Neural cell (in vitro differentiated cells): Measurements from ENCODE around the gene AGPAT3. TPM values are rescaled to one million over a fixed set of nuclear protein-coding genes. Genes with fewer than 3 reads are reported as not detected.

Experiments used
- H2AFZ ChIP-seq: fragments of 200-600, 300-800 bp; sonication (generic), shearing (Covaris generic); 2 replicates; pipeline ENCODE4 v1.6.0; 2014; ENCODE audit warnings: low read depth, mild to moderate bottlenecking, antibody characterized with exemption, low read length, moderate library complexity
- H3F3A ChIP-seq: fragments of 200-600 bp; shearing (Covaris generic); 2 replicates; pipeline ENCODE4 v1.6.1; 2016; ENCODE audit warnings: mild to moderate bottlenecking, moderate library complexity, mixed read lengths, antibody characterized with exemption, low read length; ENCODE audit not compliant: insufficient read depth, poor library complexity, severe bottlenecking
- H3K27ac ChIP-seq: fragments of 200-600, 300-800 bp; sonication (generic), shearing (Covaris generic); 2 replicates; pipeline ENCODE4 v1.5.1; 2014; ENCODE audit warnings: mild to moderate bottlenecking, low read length, moderate library complexity
- H3K27me3 ChIP-seq: fragments of 300-800, 200-600 bp; sonication (generic), shearing (Covaris generic); 2 replicates; pipeline ENCODE4 v1.6.0; 2014; ENCODE audit warnings: mild to moderate bottlenecking, low read depth, low read length, moderate library complexity; ENCODE audit not compliant: insufficient read depth
- H3K36me3 ChIP-seq: fragments of 300-800, 200-600 bp; sonication (generic), shearing (Covaris generic); 2 replicates; pipeline ENCODE4 v1.5.1; 2014; ENCODE audit warnings: mild to moderate bottlenecking, antibody characterized with exemption, low read length, moderate library complexity; ENCODE audit not compliant: insufficient read depth
- H3K4me2 ChIP-seq: fragments of 300-800, 200-600 bp; sonication (generic), shearing (Covaris generic); 2 replicates; pipeline ENCODE4 v1.6.0; 2014; ENCODE audit warnings: mild to moderate bottlenecking, low read length
- H3K4me3 ChIP-seq: fragments of 300-800, 200-600 bp; sonication (generic), shearing (Covaris generic); 2 replicates; pipeline ENCODE4 v1.5.1; 2014; ENCODE audit warnings: mild to moderate bottlenecking, low read length, moderate library complexity
- H3K79me2 ChIP-seq: fragments of 200-600 bp; shearing (Covaris generic); replicated peaks from 2 replicates; pipeline ENCODE4 v1.6.0; 2014; ENCODE audit warnings: mild to moderate bottlenecking, low read length, moderate library complexity; ENCODE audit not compliant: insufficient read depth
- H3K9ac ChIP-seq: fragments of 300-800, 200-600 bp; sonication (generic), shearing (Covaris generic); 2 replicates; pipeline ENCODE4 v1.6.1; 2016; ENCODE audit warnings: mild to moderate bottlenecking, low read length, mixed read lengths
- H3K9me2 ChIP-seq: fragments of 200-600 bp; shearing (Covaris generic); 2 replicates; pipeline ENCODE4 v1.6.1; 2016; ENCODE audit warnings: mild to moderate bottlenecking, low read length, mixed read lengths; ENCODE audit not compliant: insufficient read depth
- H3K9me3 ChIP-seq: fragments of 200-600, 300-800 bp; sonication (generic), shearing (Covaris generic); 2 replicates; pipeline ENCODE4 v1.6.1; 2016; ENCODE audit warnings: mild to moderate bottlenecking, mixed run types, low read length, moderate library complexity, mixed read lengths
- H4K20me1 ChIP-seq: fragments of 200-600 bp; shearing (Covaris generic); 2 replicates; pipeline ENCODE4 v1.6.1; 2016; ENCODE audit warnings: mild to moderate bottlenecking, mixed run types; ENCODE audit not compliant: insufficient read depth
- EP300 ChIP-seq: fragments of 450-650 bp; conservative IDR thresholded peaks from 2 replicates; pipeline ENCODE4 v1.6.1; 2014; ENCODE audit warnings: antibody characterized with exemption, mild to moderate bottlenecking, moderate library complexity; ENCODE audit not compliant: poor library complexity, severe bottlenecking
- EZH2 ChIP-seq: fragments of 200-600, 300-800 bp; shearing (Covaris generic), sonication (generic); IDR thresholded peaks from 2 replicates; pipeline ENCODE4 v1.6.1; 2014; ENCODE audit warnings: antibody characterized with exemption, low read length, borderline replicate concordance, mild to moderate bottlenecking; ENCODE audit not compliant: insufficient read depth, poor library complexity, severe bottlenecking
- MXI1 ChIP-seq: fragments of 450-650 bp; conservative IDR thresholded peaks from 2 replicates; pipeline ENCODE4 v1.6.1; 2014; ENCODE audit warnings: antibody characterized with exemption, mild to moderate bottlenecking; ENCODE audit not compliant: poor library complexity, severe bottlenecking
- POLR2AphosphoS5 ChIP-seq: IDR thresholded peaks from 2 replicates; pipeline ENCODE4 v1.6.1; 2012
- RAD21 ChIP-seq: fragments of 450-650 bp; conservative IDR thresholded peaks from 2 replicates; pipeline ENCODE4 v1.6.1; 2014; ENCODE audit warnings: antibody characterized with exemption, mild to moderate bottlenecking, moderate library complexity
- SMC3 ChIP-seq: fragments of 450-650 bp; conservative IDR thresholded peaks from 2 replicates; pipeline ENCODE4 v1.6.1; 2014; ENCODE audit warnings: antibody characterized with exemption, mild to moderate bottlenecking, moderate library complexity; ENCODE audit not compliant: poor library complexity
- TAF1 ChIP-seq: IDR thresholded peaks from 2 replicates; pipeline ENCODE4 v1.6.1; 2012; ENCODE audit warnings: low read depth
- polyA plus RNA-seq: library from polyadenylated mRNA; depleted of rRNA; stranded (reverse); fragments of >200 nt; gene quantifications from 2 replicates; pipeline ENCODE4 v1.2.3, GENCODE V29; 2014
- TF ChIP-seq, protein P1 (sequence below): IDR thresholded peaks from 2 replicates; pipeline ENCODE4 v1.6.1; 2012; ENCODE audit warnings: borderline replicate concordance
- TF ChIP-seq, protein P2 (sequence below): fragments of 450-650 bp; IDR thresholded peaks from 2 replicates; pipeline ENCODE4 v1.5.1; 2014; ENCODE audit warnings: antibody characterized with exemption, mild to moderate bottlenecking, moderate library complexity; ENCODE audit not compliant: poor library complexity, severe bottlenecking

The AGPAT3 gene
- polyA plus RNA-seq, 1 donor from 2014 or later: 8.4 TPM

DNA sequence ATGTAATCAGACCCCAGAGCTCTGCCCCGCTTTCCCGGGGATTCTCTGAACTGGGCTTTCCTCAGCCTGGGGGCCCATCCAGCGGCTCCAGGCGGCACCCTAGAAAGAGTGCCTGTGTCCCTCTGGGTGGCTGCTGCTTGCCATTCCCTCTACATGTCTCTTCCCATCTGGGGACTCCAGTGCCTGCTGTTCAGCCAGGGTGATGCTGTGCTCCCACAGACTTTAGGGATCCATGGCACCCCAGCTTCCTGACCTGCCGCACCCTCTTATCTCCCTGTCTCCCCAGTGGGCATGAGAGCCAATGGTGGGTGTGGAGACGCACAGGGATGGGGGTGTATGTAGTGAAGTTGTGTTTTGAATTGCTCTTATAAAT, 163.2 kb downstream of the AGPAT3 start:
- Histone ChIP-seq H3K9me3 (no peaks in the 10 kb centered on the region), H3K4me2 (no peak overlapping the region), H3F3A (no peaks in the 10 kb centered on the region), H3K27me3 (no peaks in the 10 kb centered on the region), H3K27ac (no peak overlapping the region), H2AFZ (no peak overlapping the region), H4K20me1 (no peaks in the 10 kb centered on the region), H3K79me2 (peaks cover 35% of the 10 kb centered on the region), H3K9ac (no peak overlapping the region), H3K9me2 (no peaks in the 10 kb centered on the region), H3K4me3 (no peak overlapping the region), H3K36me3 (no peaks in the 10 kb centered on the region)
- TF ChIP-seq EZH2 (no peak), RAD21 (no peak), SMC3 (no peak), POLR2AphosphoS5 (no peak), EP300 (no peak), MXI1 (no peak), TAF1 (no peak)
- TF ChIP-seq, protein P1, sequence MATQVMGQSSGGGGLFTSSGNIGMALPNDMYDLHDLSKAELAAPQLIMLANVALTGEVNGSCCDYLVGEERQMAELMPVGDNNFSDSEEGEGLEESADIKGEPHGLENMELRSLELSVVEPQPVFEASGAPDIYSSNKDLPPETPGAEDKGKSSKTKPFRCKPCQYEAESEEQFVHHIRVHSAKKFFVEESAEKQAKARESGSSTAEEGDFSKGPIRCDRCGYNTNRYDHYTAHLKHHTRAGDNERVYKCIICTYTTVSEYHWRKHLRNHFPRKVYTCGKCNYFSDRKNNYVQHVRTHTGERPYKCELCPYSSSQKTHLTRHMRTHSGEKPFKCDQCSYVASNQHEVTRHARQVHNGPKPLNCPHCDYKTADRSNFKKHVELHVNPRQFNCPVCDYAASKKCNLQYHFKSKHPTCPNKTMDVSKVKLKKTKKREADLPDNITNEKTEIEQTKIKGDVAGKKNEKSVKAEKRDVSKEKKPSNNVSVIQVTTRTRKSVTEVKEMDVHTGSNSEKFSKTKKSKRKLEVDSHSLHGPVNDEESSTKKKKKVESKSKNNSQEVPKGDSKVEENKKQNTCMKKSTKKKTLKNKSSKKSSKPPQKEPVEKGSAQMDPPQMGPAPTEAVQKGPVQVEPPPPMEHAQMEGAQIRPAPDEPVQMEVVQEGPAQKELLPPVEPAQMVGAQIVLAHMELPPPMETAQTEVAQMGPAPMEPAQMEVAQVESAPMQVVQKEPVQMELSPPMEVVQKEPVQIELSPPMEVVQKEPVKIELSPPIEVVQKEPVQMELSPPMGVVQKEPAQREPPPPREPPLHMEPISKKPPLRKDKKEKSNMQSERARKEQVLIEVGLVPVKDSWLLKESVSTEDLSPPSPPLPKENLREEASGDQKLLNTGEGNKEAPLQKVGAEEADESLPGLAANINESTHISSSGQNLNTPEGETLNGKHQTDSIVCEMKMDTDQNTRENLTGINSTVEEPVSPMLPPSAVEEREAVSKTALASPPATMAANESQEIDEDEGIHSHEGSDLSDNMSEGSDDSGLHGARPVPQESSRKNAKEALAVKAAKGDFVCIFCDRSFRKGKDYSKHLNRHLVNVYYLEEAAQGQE: no peak
- TF ChIP-seq, protein P2, sequence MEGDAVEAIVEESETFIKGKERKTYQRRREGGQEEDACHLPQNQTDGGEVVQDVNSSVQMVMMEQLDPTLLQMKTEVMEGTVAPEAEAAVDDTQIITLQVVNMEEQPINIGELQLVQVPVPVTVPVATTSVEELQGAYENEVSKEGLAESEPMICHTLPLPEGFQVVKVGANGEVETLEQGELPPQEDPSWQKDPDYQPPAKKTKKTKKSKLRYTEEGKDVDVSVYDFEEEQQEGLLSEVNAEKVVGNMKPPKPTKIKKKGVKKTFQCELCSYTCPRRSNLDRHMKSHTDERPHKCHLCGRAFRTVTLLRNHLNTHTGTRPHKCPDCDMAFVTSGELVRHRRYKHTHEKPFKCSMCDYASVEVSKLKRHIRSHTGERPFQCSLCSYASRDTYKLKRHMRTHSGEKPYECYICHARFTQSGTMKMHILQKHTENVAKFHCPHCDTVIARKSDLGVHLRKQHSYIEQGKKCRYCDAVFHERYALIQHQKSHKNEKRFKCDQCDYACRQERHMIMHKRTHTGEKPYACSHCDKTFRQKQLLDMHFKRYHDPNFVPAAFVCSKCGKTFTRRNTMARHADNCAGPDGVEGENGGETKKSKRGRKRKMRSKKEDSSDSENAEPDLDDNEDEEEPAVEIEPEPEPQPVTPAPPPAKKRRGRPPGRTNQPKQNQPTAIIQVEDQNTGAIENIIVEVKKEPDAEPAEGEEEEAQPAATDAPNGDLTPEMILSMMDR: no peak

DNA sequence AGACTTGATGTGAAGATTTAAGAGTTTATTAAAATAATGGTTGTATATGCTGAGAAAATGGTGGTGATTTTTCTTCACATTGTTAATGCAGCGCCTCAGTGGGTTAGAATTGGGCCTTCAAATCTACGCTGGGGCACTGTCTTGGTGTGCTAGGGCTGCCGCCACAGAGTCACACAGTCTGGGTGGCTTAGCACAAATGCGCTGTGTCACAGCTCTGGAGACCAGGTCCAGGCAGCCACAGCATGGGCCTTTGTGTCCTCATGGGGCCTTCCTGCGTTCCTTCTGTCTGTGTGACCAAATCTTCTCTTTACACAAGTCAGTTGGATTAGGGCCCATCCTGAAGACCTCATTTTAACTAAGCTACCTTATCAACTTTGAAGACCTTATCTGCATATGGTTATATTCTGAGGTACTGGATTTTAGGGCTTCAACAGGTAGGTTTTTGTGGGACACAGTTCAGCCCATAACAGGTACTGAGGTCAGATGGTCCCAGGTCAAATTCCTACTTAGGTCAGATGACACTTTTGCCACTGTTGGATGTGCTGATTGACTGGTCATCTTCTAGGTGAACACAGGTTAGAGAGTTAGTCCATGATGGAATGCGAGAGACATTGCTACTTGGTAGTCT, 164.6 kb downstream of the AGPAT3 start:
- Histone ChIP-seq H4K20me1 (no peaks in the 10 kb centered on the region), H3K4me3 (no peak overlapping the region), H3K27ac (no peak overlapping the region), H3K9ac (no peak overlapping the region), H3K4me2 (no peak overlapping the region), H2AFZ (no peak overlapping the region), H3K9me2 (no peaks in the 10 kb centered on the region), H3K27me3 (no peaks in the 10 kb centered on the region), H3K79me2 (peaks cover 30% of the 10 kb centered on the region), H3K9me3 (no peaks in the 10 kb centered on the region), H3F3A (no peaks in the 10 kb centered on the region), H3K36me3 (no peaks in the 10 kb centered on the region)
- TF ChIP-seq POLR2AphosphoS5 (no peak), EZH2 (no peak), TAF1 (no peak), RAD21 (no peak), SMC3 (no peak), EP300 (no peak), MXI1 (no peak)
- TF ChIP-seq, protein P1: no peak
- TF ChIP-seq, protein P2: no peak
